IPS DF 6.9 (cell line): ENCODE results near the gene AKR1D1.

Experiments used
- DNase-seq: peaks from one replicate; pipeline ENCODE4 v3.0.0-alpha.2; 2013; ENCODE audit warnings: low read depth, low spot score
- H3K27ac ChIP-seq: one replicate; pipeline ENCODE4 v1.5.1; 2013; ENCODE audit warnings: low read length, control low read depth
- H3K27me3 ChIP-seq: 2 replicates; pipeline ENCODE4 v1.6.1; 2013; ENCODE audit warnings: mild to moderate bottlenecking, low read length; ENCODE audit not compliant: control insufficient read depth, insufficient read depth
- H3K36me3 ChIP-seq: 2 replicates; pipeline ENCODE4 v1.6.1; 2013; ENCODE audit warnings: low read length; ENCODE audit not compliant: control insufficient read depth, insufficient read depth
- H3K4me1 ChIP-seq: 2 replicates; pipeline ENCODE4 v1.6.1; 2013; ENCODE audit warnings: low read length; ENCODE audit not compliant: control insufficient read depth, insufficient read depth
- H3K4me3 ChIP-seq: 2 replicates; pipeline ENCODE4 v1.5.1; 2013; ENCODE audit warnings: mild to moderate bottlenecking, low read length
- H3K9me3 ChIP-seq: 2 replicates; pipeline ENCODE4 v1.6.1; 2013; ENCODE audit warnings: low read length, inconsistent platforms; ENCODE audit not compliant: control insufficient read depth, insufficient read depth
- WGBS: extraction: QIAGEN DNeasy Blood & Tissue Kit; methylation state at CpG from one replicate; pipeline ENCODE4 v1.1.7; 2013; ENCODE audit warnings: mixed read lengths, missing lambda C conversion rate; ENCODE audit not compliant: insufficient read length, insufficient coverage; 5-methylcytosine and 5-hydroxymethylcytosine counted together

AKR1D1 gene

GRCh38 chr7:138115047-138115446, 38.8 kb downstream of the AKR1D1 start:
- no peak for DNase-seq
- WGBS: no CpG with 5 or more reads among the region's 3 CpGs
- H3K4me1 ChIP-seq: no peaks in the 10 kb centered on the region

GRCh38 chr7:138116141-138116540, 39.9 kb downstream of the AKR1D1 start:
- no peak overlapping the region for H3K27ac ChIP-seq
- 0 out of 2 replicates have a peak, but pooled peaks cover 2% of the 10 kb centered on the region for H3K27me3 ChIP-seq
- no CpG with 5 or more reads among the region's 1 CpG for WGBS
- no peak for DNase-seq
- no peaks in the 10 kb centered on the region for H3K9me3 ChIP-seq
- H3K36me3 ChIP-seq: no peaks in the 10 kb centered on the region
- no peaks in the 10 kb centered on the region for H3K4me1 ChIP-seq
- H3K4me3 ChIP-seq: no peak overlapping the region

More at GRCh38 chr7:138115047-138115446, 38.8 kb downstream of the AKR1D1 start:
- Histone ChIP-seq H3K9me3 (no peaks in the 10 kb centered on the region), H3K27me3 (0 out of 2 replicates have a peak, but pooled peaks cover 2% of the 10 kb centered on the region), H3K36me3 (no peaks in the 10 kb centered on the region), H3K4me3 (no peak overlapping the region), H3K27ac (no peak overlapping the region)

GRCh38 chr7:138116892-138117291, 40.6 kb downstream of the AKR1D1 start:
- Histone ChIP-seq H3K27ac (no peak overlapping the region), H3K36me3 (no peaks in the 10 kb centered on the region), H3K9me3 (no peaks in the 10 kb centered on the region), H3K27me3 (0 out of 2 replicates have a peak, but pooled peaks cover 2% of the 10 kb centered on the region), H3K4me1 (no peaks in the 10 kb centered on the region), H3K4me3 (no peak overlapping the region)
- WGBS: no CpG with 5 or more reads among the region's 2 CpGs
- no peak for DNase-seq

- no peak for DNase-seq
- no peaks in the 10 kb centered on the region for H3K27me3 ChIP-seq
- H3K9me3 ChIP-seq: no peaks in the 10 kb centered on the region
- no peaks in the 10 kb centered on the region for H3K4me1 ChIP-seq
- no peak overlapping the region for H3K4me3 ChIP-seq
- H3K36me3 ChIP-seq: no peaks in the 10 kb centered on the region
- H3K27ac ChIP-seq: no peak overlapping the region
- no CpG with 5 or more reads among the region's 10 CpGs for WGBS
Measured at GRCh38 chr7:138120140-138120827, 44.0 kb downstream of the AKR1D1 start.

- no CpG with 5 or more reads among the region's 23 CpGs for WGBS
- H3K4me1 ChIP-seq: no peaks in the 10 kb centered on the region
- DNase-seq: no peak
- H3K36me3 ChIP-seq: no peaks in the 10 kb centered on the region
- no peaks in the 10 kb centered on the region for H3K9me3 ChIP-seq
- no peak overlapping the region for H3K4me3 ChIP-seq
- no peaks in the 10 kb centered on the region for H3K27me3 ChIP-seq
- no peak overlapping the region for H3K27ac ChIP-seq
Measured at GRCh38 chr7:138122162-138122561, 45.9 kb downstream of the AKR1D1 start.

- DNase-seq: no peak
- Histone ChIP-seq H3K9me3 (peaks cover 2% of the 10 kb centered on the region; the same call in 1 of the 2 replicates), H3K27ac (no peak overlapping the region), H3K4me1 (no peaks in the 10 kb centered on the region), H3K36me3 (no peaks in the 10 kb centered on the region), H3K27me3 (no peaks in the 10 kb centered on the region), H3K4me3 (no peak overlapping the region)
- WGBS: no CpG with 5 or more reads among the region's 2 CpGs
Measured at GRCh38 chr7:138125119-138125518, 48.9 kb downstream of the AKR1D1 start.

- H3K27ac ChIP-seq: no peak overlapping the region
- DNase-seq: no peak
Measured at GRCh38 chr7:138125598-138126111, 49.4 kb downstream of the AKR1D1 start.

GRCh38 chr7:138126928-138127327, 50.7 kb downstream of the AKR1D1 start:
- no peak overlapping the region for H3K27ac ChIP-seq
- DNase-seq: no peak
- H3K4me1 ChIP-seq: no peaks in the 10 kb centered on the region
- WGBS: no CpG with 5 or more reads among the region's 2 CpGs
- peaks cover 2% of the 10 kb centered on the region; the same call in 1 of the 2 replicates for H3K9me3 ChIP-seq
- H3K27me3 ChIP-seq: no peaks in the 10 kb centered on the region
- H3K36me3 ChIP-seq: no peaks in the 10 kb centered on the region
- no peak overlapping the region for H3K4me3 ChIP-seq

More at GRCh38 chr7:138125598-138126111, 49.4 kb downstream of the AKR1D1 start:
- no peaks in the 10 kb centered on the region for H3K27me3 ChIP-seq
- no CpG with 5 or more reads among the region's 2 CpGs for WGBS
- H3K36me3 ChIP-seq: no peaks in the 10 kb centered on the region
- H3K9me3 ChIP-seq: peaks cover 2% of the 10 kb centered on the region; the same call in 1 of the 2 replicates
- no peaks in the 10 kb centered on the region for H3K4me1 ChIP-seq
- H3K4me3 ChIP-seq: no peak overlapping the region

GRCh38 chr7:138127996-138128395, 51.7 kb downstream of the AKR1D1 start:
- WGBS: no CpG with 5 or more reads among the region's 2 CpGs
- Histone ChIP-seq H3K4me1 (no peaks in the 10 kb centered on the region), H3K27ac (no peak overlapping the region), H3K27me3 (no peaks in the 10 kb centered on the region), H3K36me3 (no peaks in the 10 kb centered on the region), H3K4me3 (no peak overlapping the region), H3K9me3 (peaks cover 2% of the 10 kb centered on the region; the same call in 1 of the 2 replicates)
- no peak for DNase-seq

- Histone ChIP-seq H3K4me1 (no peaks in the 10 kb centered on the region), H3K36me3 (no peaks in the 10 kb centered on the region), H3K4me3 (no peak overlapping the region), H3K27me3 (no peaks in the 10 kb centered on the region), H3K9me3 (peaks cover 2% of the 10 kb centered on the region; the same call in 1 of the 2 replicates), H3K27ac (no peak overlapping the region)
- WGBS: no CpG with 5 or more reads among the region's 3 CpGs
- no peak for DNase-seq
Measured at GRCh38 chr7:138129551-138130165, 53.4 kb downstream of the AKR1D1 start.
